T47D (cell line): ENCODE data around the gene HOMEZ.
"Not testable (repeated sequence)": the region's sequence is repeated elsewhere in the genome, so short reads cannot be mapped to it uniquely, and the experiment has no call there.

ENCODE experiments used
- DNase-seq, 2 experiments: peaks; one replicate each; pipeline versions ENCODE4 v3.0.0 to v3.0.0-alpha.2; 2011 to 2012; ENCODE audit warnings: low read depth in 1 of 2, low spot score in 1 of 2
- JUND ChIP-seq: IDR thresholded peaks from 2 replicates; pipeline ENCODE4 v1.6.1; 2012; ENCODE audit warnings: low read depth
- in situ Hi-C: cut with HindIII; loops from 2 replicates; pipeline ENCODE4 v1.10.0; 2016; ENCODE audit warnings: low sequenced_read_pairs, low pct_unique_long_range_greater_than_20kb

The HOMEZ gene

DNA sequence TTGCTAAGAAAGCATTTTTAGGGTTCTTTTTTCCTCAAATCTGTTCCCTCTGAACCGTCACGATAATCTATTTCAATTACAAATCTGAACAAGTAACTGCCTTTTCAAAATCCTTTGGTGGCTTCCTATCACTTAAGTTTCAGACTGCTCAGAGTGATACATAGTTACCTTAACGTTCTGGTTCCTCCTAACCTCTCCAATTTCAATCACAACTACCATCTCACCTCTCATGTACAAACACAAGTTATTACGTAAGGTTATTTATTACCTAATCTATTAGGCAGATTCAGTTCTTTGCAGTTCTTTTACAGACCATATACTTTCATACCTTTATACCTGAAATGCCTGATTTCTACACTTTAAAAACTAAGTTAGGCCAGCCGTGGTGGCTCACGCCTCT is 36.1 kb downstream of the HOMEZ start:
- in situ Hi-C loops = no loop called here
- no peak for DNase-seq
- TF ChIP-seq JUND = no peak

DNA sequence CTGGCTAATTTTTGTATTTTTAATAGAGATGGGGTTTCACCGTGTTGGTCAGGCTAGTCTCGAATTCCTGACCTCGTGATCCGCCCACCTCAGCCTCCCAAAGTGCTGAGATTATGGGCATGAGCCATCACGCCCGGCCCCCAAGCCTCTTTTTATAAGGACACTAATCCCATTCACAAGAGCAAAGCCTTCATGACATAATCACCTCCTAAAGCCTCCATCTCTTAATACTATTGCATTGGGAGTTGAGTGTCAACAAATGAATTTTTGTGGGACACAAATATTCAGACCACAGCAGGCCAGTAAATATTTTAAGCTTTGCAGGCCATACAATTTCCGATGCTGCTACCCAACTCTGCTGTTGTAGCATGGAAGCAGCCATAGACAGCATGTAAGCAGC is 37.3 kb downstream of the HOMEZ start:
- no peak for TF ChIP-seq JUND
- in situ Hi-C loops = no loop called here
- DNase-seq = peak in 1 of 2 experiments; percentile 15

DNA sequence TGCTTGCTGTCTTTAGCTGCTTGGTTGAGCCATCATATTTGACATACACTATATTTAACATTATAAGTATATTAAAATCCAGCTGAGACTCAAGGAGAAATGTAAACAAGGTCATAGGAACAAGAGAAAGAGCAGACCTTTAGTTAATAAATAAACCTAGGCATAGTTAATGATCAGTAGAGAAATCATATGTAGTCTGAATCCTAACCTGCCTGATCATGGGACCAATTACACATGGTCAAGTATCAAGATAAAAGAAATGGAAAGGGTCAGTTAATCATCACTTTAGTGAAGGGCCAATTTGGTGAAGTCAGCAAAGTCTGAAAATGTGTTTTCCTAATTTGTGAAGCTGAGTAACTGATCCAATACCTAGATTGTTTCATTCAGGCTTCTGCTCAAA is 40.6 kb downstream of the HOMEZ start:
- TF ChIP-seq JUND = no peak
- in situ Hi-C loops = no loop called here
- DNase-seq = no peak

DNA sequence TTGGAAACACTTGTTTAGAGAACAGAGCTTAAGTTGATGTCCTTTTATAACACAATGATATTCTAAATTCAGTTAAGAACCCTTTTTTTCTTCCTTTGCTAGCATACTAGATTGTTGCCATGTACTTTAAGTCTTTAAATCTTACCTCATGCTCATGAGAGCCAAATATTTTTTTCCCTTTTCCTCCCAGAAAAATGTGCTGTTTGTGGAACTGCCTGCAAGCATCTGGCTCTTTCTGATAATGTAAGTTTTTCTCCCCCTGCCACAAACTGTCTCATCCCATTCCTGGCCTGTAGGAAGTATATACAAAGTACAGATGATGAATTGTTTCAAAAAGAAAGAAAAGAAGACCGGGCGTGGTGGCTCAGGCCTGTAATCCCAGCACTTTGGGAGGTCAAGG is 42.9 kb downstream of the HOMEZ start:
- TF ChIP-seq JUND = no peak
- in situ Hi-C loops = no loop called here
- no peak for DNase-seq

DNA sequence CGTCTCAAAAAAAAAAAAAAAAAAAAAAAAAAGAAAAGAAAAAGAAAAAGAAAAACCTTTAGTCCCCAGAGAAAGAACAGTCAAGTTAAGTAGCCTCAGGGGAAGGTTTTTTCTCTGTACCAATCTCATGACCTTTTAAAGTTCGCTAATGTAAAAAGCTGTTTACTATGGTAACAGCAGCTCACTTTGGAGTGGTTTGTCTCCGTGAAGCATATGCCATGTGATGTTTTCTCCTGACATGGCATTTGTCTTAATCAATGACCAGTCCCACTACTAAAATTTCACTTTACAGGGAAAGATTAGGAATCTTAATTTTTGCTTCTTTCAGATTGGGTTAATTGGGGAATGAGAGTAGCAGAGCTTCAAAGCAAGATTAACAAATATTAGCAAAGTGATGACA is 43.9 kb downstream of the HOMEZ start:
- in situ Hi-C loops = no loop called here
- no peak for DNase-seq
- TF ChIP-seq JUND = no peak

DNA sequence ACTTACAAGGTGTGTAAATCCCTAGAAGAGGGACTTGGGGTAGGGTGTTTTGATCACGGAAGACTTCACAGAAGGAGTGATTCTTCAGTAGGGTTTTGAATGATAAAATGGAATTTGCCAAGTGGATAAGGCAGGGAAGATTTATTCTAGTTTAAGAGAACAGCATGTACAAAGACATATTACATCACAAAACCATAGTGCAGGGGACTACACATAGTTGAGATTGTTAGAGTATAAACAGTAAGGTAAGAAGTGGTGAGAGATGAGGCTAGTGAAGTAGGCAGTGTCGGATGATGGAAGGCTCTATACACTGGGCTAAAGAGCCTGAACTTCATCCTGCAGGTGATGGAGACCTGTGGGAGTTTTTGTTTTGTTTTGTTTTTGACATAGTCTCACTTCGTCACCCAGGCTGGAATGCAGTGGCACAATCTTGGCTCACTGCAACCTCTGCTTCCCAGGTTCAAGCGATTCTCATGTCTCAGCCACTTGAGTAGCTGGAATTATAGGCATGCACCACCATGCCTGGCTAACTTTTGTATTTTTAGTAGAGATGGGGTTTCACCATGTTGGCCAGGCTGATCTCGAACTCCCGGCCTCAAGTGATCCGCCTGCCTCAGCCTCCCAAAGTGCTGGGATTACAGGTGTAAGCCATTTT is 44.7 kb downstream of the HOMEZ start:
- in situ Hi-C loops, DNase-seq: not testable (repeated sequence)

DNA sequence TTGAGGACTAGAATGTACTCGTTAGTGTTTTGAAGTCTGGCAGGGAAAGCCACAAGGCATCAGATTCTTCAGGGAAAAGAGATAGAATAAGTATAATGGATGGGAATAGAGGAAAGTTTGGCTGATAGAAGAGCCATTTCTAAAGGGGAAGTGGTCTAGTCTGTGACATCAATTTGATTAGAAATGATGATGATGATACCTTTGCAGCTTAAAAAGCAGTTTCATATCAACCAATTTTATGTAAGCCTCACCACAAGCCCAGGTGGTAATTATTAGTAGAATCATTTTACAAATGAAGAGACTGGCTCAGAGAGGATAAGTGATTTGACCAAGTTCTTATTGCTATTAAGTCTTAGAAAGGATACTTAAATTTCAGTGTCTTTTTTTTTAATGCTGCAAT is 45.3 kb downstream of the HOMEZ start:
- DNase-seq = no peak
- no peak for TF ChIP-seq JUND
- in situ Hi-C loops = no loop called here

DNA sequence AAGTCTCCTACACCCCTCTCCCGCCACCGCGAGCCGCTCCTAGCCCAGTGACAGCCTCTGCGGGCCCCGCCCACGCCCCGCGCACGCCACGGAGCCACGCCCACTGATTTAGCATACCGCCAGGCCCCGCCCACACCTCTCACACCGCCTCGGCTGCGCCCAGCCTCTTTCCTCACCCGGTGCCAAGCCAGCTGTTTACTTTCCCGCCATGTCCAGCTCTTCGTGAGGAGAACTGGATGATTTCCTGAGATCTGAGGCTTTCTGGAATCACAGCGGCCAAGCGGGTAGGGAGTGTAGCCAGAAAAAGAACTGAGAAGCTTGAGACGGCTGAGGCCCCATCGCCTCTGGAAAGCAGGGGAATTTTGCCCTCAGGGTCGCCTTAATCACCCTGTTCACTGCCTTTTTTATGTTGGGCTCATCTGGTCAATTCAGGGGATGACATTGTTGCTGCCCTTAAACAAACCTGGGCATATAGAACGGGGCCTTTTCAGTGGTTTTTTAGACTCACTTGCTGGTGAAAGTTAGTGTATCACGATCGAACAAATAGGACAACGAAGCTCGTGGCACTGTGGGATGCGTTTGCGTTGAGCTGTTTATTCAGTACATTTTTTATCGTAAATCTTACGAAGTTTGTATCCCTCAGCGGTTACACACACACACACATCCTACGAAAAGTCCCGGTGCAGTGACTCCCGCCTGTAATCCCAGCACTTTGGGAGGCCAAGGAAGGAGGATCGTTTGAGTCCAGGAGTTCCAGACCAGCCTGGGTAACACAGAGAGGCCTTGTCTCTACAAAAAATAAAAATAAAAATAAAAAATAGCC is 47.9 kb downstream of the HOMEZ start, which contains the start of gene RNF212B:
RNF212B (plus strand) TSS at position 165 of the 823 bp plus-strand sequence. CDS start 2,410 bp downstream, outside the sequence.
- DNase-seq = peak; percentile 76 to 90
- TF ChIP-seq JUND = no peak
- in situ Hi-C loops = no loop called here

DNA sequence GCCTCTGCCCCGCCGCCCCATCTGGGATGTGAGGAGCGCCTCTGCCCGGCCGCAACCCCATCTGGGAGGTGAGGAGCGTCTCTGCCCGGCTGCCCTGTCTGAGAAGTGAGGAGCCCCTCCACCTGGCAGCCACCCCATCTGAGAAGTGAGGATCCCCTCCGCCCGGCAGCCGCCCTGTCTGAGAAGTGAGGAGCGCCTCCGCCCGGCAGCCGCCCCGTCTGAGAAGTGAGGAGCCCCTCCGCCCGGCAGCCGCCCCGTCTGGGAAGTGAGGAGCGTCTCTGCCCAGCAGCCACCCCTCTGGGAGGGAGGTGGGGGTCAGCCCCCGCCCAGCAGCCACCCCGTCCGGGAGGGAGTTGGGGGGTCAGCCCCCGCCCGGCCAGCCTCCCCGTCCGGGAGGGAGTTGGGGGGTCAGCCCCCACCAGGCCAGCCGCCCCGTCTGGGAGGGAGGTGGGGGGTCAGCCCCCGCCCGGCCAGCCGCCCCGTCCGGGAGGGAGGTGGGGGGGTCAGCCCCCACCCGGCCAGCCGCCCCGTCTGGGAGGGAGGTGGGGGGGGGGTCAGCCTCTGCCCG is 53.6 kb downstream of the HOMEZ start:
- in situ Hi-C loops, DNase-seq: not testable (repeated sequence)

DNA sequence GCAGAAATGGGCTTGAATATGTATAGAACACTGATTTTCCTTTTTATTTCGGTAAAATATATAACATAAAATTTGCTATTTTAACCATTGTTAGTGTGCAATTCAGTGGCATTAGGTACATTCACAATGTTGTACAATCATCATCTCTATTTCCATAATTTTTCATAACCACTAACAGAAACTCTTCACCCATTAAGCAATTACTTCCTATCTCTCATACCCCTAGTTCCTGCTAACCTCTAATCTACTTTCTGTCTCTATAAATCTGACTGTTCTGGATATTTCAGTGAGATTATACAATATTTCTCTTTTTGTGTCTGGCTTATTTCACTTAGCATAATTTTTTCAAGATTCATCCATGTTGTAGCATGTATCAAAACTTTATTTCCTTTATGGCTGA is 57.1 kb downstream of the HOMEZ start:
- TF ChIP-seq JUND = no peak
- DNase-seq = no peak
- in situ Hi-C loops = no loop called here

DNA sequence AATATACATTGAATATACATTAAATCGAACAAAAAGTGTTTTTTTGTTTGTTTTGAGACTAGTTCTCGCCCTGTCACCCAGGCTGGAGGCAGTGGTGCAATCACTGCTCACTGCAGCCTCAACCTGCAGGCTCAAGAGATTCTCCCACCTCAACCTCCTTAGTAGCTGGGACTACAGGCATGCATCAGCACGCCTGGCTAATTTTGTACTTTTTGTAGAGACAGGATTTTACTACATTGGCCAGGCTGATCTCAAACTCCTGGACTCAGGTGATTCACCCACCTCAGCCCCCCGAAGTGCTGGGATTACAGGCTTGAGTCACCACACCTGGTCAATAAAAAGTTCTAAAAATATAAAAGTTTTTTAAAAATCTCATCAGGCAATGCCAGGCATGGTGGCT is 58.4 kb downstream of the HOMEZ start:
- in situ Hi-C loops = no loop called here
- DNase-seq = no peak
- no peak for TF ChIP-seq JUND

DNA sequence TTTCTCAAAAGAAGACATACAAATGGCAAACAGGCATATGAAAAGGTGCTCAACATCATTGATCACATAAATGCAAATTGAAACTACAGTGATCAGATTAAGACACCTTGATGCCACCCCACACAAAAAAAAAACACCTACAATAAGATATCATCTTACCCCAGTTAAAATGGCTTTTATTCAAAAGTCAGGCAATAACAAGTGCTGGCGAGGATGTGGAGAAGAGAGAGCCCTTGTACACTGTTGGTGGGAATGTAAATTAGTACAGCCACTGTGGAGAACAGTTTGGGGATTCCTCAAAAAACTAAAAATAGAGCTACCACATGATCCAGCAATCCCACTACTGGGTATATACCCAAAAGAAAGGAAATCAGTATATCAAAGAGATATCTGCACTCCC is 61.0 kb downstream of the HOMEZ start:
- in situ Hi-C loops, DNase-seq: not testable (repeated sequence)
